HG03378 (cell line): ENCODE data around the gene MMD.
A peak's percentile ranks its signal among the peaks of the same experiment; 100 is the strongest.
"Not testable (repeated sequence)": the region's sequence is repeated elsewhere in the genome, so short reads cannot be mapped to it uniquely, and the experiment has no call there.

Experiments
- ATAC-seq: cut with Tn5 transposase; IDR thresholded peaks from one replicate; pipeline ENCODE4 v1.9.1; 2021; ENCODE audit warnings: mild to moderate bottlenecking, moderate library complexity; ENCODE audit not compliant: unreplicated experiment

Gene MMD

GRCh38 chr17:55423535-55423934 lies 1.9 kb upstream of the MMD start:
- no peak for ATAC-seq

GRCh38 chr17:55422828-55423164 lies 1.2 kb upstream of the MMD start:
- ATAC-seq: not testable (repeated sequence)

GRCh38 chr17:55420776-55421178 lies 858 bp downstream of the MMD start:
- ATAC-seq: no peak

- peak; percentile 50 for ATAC-seq
These were observed 1.4 kb downstream of the MMD start for GRCh38 chr17:55420067-55420775.

- no peak for ATAC-seq
These were observed 3.0 kb downstream of the MMD start for GRCh38 chr17:55418369-55419268.

- no peak for ATAC-seq
These were observed 4.0 kb downstream of the MMD start for GRCh38 chr17:55417411-55418268.

GRCh38 chr17:55416470-55417052 lies 5.1 kb downstream of the MMD start:
- no peak for ATAC-seq

- no peak for ATAC-seq
These were observed 5.6 kb downstream of the MMD start for GRCh38 chr17:55416000-55416399.

- ATAC-seq: no peak
These were observed 6.7 kb downstream of the MMD start for GRCh38 chr17:55414983-55415382.

- no peak for ATAC-seq
These were observed 7.7 kb downstream of the MMD start for GRCh38 chr17:55413825-55414489.

- no peak for ATAC-seq
These were observed 10.2 kb downstream of the MMD start for GRCh38 chr17:55411463-55411855.

GRCh38 chr17:55410722-55411462 lies 10.7 kb downstream of the MMD start:
- no peak for ATAC-seq

- ATAC-seq: no peak
These were observed 12.4 kb downstream of the MMD start for GRCh38 chr17:55409030-55409800.

- ATAC-seq: no peak
These were observed 13.7 kb downstream of the MMD start for GRCh38 chr17:55407641-55408566.

- ATAC-seq: no peak
These were observed 16.0 kb downstream of the MMD start for GRCh38 chr17:55405600-55405999.

GRCh38 chr17:55404197-55404596 lies 17.4 kb downstream of the MMD start:
- not testable (repeated sequence) for ATAC-seq

GRCh38 chr17:55402374-55402773 lies 19.3 kb downstream of the MMD start:
- no peak for ATAC-seq

GRCh38 chr17:55398689-55399088 lies 22.9 kb downstream of the MMD start:
- ATAC-seq: no peak
